GF-D8 (cell line): Measurements from ENCODE around the gene TMEM101.
"Not testable (repeated sequence)": the region's sequence is repeated elsewhere in the genome, so short reads cannot be mapped to it uniquely, and the experiment has no call there.

ENCODE experiments used
- DNase-seq: peaks from one replicate; lab custom pipeline; 2025; lab: John Stamatoyannopoulos, UW

Gene TMEM101

DNA sequence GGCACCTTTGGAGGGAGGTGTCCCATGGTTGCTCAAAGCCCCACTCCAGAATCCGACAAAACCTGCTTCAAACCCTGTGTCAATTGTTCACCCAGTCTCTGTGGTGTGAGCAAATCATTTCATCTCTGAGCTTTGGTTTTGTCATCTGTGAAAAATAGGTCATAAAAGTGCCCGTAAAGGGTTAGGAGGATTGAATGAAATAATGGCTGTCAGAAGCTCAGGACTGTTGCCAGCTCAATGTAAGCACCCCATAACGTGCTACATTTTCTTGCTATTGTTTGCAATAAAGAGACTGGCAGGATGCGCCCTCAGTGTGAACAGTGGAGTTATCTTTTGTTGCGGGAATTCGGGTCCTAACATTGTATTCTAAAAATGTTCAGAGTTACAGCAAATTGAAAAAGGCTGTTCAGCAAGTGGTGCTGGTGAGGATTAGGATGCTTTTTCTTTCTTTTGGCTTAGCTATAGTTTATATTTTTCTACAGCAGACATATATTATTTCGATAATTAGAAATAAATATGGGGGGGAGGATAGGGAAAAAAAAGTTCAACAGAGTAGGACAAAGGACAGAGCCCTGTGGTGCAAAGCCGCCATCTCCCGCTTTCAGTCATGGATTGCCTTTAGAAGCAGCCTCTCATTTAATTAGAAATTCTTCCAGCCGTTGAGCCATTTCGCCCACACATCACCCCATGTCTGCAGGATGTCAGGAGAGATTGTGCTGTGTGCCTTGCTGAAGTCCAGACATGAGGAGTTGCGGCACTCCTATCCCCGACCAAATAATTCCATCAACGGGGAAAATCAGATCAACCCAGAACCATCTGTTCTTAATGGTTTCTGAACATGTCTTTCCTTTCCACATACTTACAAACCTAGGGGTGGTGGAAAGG, 40.1 kb downstream of the TMEM101 start:
- DNase-seq: no peak

DNA sequence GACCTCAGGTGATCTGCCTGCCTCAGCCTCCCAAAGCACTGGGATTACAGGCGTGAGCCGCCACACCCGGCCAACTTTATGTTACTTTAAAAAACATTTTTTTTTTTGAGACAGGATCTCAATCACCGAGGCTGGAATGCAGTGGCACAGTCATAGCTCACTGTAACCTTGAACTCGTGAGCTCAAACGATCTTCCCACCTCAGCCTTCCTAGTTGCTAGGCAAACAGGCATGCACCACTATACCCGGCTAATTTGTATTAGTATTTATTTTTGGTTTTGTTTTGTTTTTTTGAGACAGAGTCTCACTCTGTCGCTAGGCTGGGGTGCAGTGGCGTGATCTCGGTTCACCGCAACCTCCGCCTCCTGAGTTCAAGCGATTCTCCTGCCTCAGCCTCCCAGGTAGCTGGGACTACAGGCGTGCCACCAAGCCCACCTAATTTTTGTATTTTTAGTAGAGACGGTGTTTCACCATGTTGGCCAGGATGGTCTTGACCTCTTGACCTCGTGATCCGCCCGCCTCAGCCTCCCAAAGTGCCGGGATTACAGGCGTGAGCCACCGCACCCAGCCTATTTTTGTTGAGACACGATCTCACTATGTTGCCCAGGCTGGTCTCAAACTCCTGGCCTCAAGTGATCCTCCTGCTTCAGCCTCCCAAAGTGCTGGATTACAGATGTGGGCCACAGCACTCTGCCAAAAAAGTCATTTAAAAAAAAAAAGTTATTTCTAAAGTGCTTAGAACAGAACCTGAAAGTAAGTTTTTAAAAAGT, 42.1 kb downstream of the TMEM101 start:
- DNase-seq: not testable (repeated sequence)

DNA sequence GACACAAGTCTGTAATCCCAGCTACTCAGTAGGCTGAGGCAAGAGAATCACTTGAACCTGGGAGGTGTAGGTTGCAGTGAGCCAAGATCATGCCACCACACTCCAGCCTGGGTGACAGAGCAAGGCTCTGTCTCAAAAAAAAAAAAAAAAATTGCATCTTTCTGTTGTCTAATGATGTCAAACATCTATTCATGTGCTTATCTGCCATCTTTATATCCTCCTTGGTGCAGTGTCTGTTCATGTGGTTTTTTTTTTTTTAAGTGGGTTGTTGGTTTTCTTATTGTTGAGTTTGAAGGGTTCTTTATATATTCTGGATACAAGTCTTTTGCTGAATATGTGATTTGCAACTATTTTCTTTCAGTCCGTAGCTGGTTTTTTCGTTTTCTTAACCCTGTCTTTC, 43.3 kb downstream of the TMEM101 start:
- DNase-seq: not testable (repeated sequence)

DNA sequence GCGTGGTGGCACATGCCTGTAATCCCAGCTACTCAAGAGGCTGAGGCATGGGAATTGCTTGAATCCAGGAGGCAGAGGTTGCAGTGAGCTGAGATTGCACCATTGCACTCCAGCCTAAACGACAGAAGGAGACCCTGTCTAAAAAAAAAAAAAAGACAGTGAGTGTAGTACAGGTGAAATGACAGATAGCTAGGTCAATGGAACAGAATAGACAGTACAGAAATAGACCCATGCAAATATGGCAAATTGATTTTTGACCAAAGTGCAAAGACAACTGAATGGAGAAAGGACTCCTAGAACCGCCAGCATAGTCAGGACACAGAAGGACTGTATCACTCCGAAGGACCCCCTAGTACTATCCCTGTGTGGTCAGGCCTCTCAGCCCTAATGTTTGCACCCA, 44.4 kb downstream of the TMEM101 start:
- DNase-seq: no peak

DNA sequence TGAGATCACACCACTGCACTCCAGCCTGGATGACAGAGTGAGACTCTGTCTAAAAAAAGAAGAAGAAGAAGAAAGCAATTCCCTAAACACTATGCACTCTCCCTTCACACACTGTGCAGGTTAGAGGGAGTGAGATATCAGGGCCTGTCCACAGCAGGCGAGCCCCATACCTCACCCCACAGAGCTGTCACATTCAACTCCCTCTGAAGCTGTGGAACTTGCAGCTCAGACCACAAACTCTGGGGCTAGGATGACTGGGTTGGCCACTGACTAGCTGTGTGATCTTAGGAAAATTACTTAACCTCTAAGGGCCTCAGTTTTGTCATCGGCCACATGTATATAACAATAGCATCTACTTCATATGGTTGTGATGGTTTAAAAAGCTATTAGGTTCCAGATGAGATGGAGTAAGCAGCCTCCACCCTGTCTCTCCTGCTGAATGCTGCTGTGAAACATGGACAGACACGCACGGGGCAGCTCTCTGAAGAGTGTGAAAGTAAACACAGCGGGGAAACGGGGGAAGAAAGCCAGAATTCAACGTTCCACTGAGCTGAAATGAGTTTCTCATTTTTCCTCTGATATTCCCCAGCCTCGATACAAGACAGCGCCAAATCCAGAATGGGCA, 47.4 kb downstream of the TMEM101 start:
- DNase-seq: no peak

DNA sequence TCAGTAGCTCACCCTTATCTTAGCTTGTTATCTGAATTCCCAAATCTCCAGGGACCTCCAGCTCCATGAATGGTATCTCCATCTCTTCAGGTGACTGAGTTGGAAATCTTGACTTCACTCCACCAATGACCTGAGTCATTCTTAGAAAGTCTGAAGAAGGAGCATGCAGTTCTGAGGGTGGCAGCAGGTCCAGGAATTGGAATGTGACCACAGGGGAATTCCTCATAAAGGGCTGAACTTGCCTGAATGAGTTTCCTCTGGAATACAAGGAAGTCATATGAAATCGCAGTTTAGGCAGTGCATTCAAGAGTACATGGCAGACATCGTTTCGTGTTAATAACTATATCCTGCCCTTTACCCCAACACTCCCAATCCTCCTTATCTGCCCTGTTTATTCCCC, 48.5 kb downstream of the TMEM101 start:
- no peak for DNase-seq

DNA sequence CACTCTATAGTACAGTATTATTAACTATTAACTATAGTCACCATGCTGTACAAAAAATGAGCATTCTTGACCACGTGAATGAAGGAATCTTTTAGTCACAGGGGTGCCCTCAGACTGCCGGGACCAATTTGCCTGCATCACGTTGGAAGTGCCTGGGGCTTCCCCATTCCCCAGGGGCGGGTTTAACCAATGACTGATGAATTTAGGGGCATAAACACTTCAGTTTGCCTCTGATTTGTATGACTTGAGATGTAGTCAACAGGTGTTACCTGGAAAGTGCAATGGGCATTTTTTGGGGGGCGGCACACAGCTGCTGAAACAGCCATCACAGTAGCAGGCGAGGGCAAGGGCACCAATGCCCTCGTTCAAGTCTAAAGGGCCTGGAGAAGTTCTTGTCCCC, 52.3 kb downstream of the TMEM101 start:
- no peak for DNase-seq

DNA sequence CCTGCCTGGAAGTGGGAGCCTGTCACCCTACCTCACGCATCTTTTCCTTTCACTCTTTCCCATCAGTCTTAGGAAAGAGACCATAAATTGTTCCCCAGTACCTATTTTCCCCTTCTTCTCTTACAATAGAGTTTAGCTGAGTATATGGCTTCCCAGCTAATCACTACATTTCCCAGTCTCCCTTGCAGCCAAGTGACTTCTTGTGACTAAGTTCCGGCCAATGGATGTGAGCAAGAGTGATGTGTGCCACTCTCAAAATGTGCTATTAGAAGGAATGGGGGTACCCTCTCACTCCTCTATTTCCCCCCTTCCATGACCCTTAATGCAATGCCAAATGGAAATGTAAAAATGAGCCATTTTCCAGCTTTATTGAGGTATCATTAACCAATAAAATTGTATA, 52.8 kb downstream of the TMEM101 start:
- DNase-seq: no peak

DNA sequence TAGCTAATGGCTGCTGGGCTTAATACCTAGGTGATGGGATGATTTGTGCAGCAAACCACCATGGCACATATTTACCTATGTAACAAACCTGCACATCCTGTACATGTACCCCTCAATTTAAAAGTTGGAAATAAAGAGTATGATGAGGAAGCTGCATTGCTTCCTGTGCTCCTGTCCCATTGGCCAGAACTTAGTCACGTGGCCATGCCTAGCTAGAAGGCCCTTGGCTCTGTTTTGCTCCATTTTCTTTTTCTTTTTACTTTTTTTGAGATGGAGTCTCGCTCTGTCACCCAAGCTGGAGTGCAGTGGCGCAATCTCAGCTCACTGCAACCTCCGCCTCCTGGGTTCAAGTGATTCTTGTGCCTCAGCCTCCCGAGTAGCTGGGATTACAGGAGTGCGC, 53.5 kb downstream of the TMEM101 start:
- DNase-seq: not testable (repeated sequence)
